CD4-positive, alpha-beta T cell treated with Interleukin-15 for 4 hours (primary cell): ENCODE results near the gene SEMA4D.

Experiments
- DNase-seq: peaks from one replicate; pipeline ENCODE4 v3.0.0-alpha.2; 2020; ENCODE audit warnings: low spot score

The SEMA4D gene

DNA sequence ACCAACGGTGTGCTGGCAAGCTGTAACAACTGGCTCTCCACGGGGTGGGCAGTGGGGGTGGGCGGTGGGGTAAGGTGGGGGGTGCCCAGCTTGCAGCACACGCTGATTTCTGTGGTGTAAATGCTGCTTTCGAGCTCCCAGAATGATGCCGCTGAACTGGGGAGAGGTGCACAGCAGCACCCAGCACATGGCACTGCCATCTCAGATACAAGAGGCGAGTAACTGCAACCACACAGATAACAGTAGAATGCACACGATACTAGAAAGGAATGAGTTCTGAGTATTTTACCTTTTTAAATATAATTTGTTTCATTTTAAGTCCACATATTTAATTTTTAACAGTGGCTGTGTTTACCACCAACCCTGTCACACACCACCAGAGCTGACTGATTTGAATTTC is 87.9 kb downstream of the SEMA4D start:
- DNase-seq, result no peak

DNA sequence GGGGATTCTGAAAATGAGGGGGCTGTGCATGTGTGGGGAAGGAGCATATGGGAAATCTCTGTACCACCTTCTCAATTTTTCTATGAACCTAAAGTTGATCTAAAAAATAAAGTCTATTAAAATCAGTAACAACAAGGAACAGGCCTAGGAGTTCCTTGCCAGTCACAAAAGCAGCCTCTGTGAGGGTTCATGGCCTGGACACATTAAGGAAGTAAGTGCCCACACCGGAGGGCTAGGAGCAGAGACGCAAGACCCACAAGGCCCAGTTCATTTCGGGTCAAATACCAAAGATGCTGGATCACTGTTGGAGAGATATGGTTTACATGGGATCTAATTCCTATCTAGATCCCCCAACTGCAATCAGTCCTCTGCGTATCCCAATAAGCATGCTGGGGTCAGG is 88.4 kb downstream of the SEMA4D start:
- DNase-seq, result no peak

DNA sequence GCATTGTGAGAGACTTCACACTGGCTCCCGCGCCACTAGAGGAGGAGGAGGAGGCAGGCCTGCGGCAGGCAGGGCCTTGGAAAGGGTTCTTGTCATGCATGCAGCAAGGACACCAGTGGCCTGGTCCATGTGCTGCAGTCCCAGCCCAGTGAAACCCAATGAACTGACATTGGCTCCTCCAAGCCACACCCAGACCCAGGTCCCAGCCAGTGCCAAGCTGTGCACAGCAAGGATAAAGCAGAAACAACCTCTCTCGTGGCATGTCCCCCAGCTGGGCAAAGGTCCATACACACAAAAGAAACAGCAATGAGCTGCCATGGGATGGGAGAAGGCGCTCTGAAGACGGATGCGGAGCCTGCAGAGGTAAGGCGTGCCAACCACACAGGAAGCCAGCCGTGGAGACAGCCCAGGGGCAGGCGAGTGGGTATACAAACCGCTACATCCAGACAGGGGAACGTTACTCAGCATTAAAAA is 89.2 kb downstream of the SEMA4D start:
- DNase-seq, result peak; percentile 77

DNA sequence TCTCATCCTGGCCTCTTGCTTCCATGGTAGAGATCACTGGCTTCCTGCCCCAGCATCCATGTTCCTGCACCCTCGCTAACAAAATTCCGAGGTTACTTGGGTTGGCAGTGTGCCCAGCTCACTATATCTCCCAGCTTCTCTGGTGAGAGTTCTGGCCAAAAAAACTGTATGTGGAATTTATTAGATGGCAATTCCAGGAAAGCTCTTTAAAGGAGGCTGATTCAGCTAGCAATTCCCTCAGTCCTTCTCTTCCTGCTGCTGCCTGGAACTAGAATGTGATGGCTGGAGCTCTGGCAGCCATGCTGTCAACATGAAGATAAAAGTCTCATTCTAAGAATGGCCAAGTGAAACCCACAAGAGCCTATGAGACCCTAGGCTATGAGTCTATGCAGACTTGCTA is 90.8 kb downstream of the SEMA4D start:
- no peak for DNase-seq

DNA sequence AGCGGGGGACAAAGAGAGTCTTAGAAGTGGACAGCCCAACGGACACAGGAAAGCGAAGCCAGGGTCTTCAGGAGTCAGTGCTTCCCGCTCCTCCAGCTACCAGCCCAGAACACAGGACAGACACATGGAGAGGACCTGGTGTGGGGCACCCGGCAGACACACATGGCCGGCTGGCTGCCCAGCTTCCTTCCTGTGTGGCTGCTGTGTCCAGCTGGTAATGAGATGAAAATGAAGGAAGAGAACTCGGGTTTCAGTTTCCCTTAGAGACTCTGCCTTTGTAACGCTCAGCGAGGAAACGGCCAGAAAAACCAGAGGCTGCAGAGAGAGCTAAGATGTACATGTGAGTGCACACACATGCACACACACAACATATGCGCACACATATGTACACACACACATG is 92.1 kb downstream of the SEMA4D start:
- no peak for DNase-seq

DNA sequence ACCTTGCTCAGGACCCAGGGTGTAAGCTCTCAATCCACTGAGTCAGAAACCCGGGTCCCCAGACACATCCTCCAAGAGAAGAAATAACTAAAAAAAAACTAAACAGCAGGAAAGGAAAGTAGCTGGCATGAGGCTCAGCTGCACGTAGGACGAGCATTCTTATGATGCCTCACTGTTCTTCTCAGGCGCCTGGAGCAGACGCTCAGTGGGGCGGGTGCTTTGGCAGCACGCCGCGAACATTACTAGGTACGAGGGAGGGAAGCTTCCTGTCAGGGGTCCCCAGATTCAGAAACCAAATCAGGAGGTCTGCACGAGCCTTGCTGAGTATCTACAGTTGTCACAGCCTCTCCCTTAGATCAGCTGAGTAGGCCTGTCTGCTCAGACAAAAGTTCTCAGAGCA is 93.8 kb downstream of the SEMA4D start:
- no peak for DNase-seq

DNA sequence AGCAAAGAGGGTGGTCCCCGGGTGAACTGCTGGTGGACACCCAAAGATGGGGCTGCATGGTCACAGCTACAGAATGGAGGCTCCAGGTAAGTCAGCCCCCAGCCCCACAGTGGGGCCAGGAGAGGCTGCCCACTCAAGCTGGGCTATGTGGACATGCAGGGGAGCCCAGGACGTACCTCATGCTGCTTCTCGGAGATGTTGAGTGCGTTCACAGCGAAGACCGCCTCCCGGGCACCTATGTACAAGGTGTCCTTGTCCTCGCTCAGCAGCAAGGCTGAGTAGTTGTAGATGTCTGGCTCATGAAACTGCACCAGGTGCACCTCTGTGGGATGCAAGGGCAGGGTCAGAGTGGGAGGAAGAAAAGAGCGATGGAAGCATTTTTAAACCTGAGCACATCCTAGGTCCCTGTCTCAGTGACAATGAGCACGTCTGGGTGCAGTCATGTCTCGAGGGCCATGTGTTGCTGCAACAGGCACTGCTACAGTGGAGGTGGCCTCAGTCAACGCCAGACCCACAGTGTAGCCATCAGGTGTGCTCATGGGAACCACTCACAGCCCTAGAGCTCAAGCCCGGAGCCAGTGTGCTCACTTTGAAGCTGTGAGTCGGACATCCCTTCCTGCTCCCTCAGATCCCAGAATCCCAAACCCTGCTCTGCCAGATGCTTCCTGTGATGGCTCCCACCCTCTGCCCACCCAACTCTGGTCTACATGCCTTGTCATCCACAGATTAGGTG is 95.1 kb downstream of the SEMA4D start:
- no peak for DNase-seq

DNA sequence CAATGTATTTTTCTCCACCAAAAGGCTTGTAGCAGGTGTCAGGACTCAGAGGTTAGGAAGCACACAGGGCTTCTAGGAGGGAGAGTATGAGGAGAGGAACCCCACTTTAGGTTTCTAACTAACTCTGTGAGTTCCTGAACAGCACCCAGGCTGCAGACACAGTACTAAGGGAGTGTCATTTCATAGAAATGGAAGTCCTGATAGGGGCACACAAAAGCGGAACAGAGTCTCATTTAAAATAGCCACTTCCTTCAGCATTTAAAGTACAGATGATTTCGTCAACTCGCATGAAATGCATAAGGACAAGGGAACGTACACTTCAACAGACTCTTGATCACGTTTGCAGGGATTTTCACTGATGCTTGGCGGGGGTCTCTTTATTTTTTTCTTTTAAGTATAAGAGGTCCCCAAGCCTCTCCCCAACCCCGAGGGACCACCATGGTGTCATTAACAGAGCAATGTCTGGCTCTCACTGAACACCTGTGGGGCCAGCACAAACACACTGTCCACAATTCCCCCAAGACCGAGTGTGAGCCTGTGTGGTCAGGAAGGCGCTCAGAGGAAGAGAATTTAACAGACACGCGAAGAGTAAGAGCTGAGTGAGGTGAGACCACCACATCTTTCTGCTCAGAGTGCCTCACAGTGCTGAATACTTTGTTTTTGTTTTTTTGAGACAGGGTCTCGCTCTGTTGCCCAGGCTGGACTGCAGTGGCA is 97.4 kb downstream of the SEMA4D start:
- DNase-seq, result no peak

DNA sequence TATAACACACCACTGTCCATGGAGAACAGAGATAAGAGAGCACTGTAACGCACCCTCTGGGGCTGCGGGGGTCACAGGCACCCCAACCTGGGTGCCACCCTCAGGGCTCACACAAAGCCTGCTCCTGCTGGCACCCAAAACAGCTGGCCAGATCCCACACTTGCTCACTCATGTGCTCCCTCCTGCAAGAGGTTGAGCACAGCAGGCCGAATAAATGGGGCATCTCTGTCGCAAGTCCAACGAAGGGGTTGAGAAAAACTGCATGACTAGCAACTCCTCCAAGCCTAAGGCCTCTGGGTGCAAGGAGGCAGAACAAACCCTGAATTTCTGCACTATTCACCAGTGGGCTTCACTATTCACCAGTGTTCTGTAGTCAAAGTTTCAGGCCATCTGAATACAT is 99.3 kb downstream of the SEMA4D start:
- DNase-seq, result no peak

DNA sequence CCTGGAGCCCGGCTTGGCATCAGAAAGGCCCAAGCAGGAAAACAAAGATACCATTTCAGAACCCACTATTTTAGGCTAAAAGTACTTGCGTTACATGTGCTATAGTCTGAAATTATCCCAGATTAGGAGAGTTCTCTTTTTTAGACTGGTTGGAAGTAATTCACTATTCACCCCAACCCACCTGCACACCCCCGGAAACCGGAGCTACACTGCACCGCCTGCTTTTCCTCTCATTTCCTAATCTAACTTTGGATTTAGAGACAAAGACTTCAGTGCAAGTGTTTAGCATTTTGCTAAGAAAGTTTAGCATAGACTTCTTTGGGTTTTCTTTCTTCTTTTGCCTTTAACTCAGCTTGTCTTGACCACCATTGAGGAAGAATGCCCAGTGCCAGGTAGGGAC is 100.4 kb downstream of the SEMA4D start:
- DNase-seq, result no peak

DNA sequence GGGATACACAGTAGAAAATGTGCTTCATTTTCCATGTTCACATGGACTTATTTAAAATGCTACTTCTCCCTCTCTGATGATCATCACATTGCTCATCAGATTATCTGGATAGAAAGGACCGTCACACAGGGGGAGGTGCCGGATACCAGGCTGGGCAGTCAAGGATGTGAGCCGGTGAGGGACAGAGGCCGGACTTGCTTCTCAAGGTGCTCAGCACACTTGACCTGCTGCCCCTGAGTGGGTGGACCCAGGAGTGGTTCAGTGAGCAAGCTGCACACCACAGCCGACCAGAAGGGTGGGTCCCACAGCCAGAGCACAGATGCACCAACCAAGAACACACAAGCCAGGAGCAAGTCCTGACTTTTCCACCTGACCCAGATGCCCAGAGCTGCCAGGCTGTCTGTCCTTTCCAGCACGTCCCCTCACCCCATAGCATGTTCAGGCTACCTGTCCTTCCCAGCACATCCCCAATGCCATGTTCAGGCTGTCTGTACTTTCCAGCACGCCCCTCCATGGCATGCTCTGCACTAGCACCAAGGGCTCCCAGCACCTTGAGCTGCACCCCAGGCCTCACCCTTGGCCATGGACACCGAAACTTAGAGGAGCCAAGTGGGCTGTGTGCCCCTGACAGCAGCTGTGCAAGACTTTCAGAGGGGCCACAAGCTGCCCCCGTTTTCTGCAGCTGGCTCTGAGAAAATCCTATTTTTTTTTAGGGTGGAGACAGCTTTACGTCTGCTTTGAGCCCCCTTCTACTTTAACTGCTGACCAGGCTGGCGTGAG is 101.8 kb downstream of the SEMA4D start:
- DNase-seq, result no peak

DNA sequence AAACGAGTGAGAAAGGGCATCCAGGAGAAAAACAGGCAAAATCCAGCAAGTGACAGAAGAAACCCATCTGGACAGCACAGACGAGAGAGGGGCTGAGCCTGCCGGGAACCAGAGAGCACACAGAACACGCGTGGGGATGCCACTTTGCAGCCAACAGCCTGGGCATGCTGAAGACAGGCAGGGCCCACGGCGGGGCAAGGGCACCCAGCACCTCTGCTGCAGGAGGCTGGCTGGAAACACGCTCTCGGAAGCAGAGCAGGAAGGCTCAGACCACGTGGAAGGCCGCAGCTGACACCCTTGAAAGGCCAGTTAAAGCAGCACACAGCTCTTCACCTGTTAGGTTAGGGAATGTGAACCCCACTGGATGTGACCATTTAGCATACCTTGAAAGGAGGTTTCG is 103.5 kb downstream of the SEMA4D start:
- no peak for DNase-seq

DNA sequence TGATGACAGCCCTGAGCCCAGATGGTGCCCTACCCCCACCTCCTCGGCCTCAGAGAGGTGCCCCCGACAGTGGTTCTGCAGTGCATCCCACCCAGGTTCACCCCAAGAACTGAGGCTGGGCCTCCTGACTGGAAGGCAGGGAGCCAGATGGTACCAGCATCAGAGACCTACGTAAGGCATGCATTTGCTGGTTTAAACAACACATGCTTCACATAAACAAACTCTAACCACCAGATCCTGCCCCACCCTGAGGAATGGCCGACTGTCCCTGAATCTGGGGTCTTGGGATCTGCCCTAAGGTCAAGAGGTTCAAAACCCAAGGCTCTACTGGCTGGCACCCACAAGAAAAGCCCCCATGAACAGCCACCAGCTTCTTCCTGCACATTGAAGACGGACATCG is 106.3 kb downstream of the SEMA4D start:
- no peak for DNase-seq

DNA sequence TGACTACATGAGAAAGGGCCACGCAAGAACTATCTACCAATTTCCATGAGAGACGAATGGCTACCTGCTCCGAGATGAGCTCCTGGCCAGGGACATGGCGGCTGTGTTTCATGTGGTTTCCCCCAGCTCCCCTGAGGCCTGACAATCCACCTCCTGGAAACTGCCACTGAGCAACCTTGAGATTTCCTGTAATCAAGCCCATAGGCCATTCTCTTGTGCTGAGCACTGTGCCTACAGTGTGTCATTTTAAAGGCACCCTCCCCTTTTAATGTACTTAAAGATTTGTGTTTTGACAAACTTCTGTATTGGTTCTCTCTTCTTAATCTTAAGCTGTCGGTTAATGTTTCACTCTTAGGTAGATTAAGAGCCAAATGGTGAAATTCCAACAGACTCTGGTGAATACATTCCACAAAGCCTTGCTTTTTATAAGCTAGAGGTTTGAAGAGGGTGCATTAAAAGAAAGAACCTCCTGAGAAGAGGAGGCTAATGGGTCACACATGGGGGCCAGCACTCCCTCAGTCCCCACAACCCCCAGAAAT is 107.3 kb downstream of the SEMA4D start:
- DNase-seq, result no peak

DNA sequence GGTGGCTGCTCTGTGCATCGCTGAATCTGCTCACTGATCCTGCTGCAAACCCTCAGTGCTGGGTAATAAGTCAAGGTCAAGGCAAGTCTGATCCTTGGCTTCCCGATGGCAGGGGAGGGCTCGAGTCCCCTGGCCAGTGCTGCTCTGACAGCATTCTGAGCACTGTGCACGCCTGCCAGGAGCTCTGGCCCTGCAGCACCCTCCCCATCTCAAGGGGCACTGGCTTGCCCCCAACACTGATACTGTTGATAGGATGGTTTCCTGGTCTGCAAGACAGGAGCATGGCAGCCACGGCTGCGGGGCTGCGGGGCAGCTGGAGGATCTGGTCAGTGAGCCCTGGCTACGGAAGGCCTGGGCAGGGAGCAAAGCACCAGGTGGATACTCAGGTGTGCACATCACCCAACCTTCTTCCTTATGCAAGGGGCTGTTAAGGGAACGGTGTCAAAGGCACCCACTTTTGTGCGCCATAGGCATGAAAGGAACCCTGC is 107.8 kb downstream of the SEMA4D start:
- DNase-seq, result no peak

DNA sequence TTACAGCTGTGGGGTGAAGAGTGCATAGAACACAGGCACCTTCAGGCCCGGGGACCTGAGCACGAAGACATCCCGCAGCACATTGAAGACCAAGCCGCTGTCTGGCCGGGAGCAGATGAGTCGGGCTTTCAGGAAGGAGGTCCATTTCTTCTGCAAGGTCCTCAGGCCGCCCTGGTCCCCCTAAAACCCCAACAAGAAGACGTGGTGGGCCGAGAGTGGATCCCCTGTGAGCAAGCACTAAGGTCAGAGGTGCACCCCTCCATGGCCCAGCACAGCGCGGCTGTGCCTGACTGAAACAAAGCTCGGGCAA is 109.1 kb downstream of the SEMA4D start:
- no peak for DNase-seq

DNA sequence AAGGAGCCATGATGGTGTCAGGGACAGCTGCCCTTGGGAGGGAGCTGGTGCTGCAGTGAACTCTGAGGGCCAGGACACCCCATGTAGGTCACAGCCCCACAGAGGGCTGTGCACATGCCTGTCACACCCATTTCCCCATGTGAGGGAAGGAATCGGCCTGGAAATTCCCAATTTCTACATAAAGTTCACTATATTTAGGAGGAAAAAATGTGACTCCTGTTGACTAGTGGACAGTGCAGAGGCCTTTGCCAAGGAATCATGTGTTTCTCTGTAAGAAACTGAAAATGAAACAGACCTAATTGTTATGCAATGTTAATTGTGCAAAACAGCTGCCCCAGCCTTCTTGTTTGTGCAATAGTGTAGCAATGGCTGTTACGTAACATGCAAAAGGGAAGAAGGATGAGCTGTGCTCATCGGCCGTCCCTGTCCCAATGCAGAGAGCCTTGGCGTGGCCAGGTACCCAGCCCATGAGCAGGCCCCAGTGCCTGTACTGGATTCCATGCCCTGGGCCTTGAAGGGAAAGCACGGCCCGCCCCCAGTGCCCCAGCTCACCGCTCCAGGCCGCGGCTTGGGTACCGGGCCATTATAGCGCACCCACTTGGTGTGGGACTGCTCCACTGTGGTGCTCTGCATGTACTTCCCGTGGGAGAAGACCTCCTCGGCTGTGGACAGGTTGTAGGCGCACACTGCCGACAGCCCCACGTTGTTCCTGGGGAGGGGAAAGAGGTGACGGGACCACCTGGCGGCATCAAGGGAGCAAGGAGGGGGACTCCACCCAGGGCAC is 109.6 kb downstream of the SEMA4D start:
- DNase-seq, result no peak

DNA sequence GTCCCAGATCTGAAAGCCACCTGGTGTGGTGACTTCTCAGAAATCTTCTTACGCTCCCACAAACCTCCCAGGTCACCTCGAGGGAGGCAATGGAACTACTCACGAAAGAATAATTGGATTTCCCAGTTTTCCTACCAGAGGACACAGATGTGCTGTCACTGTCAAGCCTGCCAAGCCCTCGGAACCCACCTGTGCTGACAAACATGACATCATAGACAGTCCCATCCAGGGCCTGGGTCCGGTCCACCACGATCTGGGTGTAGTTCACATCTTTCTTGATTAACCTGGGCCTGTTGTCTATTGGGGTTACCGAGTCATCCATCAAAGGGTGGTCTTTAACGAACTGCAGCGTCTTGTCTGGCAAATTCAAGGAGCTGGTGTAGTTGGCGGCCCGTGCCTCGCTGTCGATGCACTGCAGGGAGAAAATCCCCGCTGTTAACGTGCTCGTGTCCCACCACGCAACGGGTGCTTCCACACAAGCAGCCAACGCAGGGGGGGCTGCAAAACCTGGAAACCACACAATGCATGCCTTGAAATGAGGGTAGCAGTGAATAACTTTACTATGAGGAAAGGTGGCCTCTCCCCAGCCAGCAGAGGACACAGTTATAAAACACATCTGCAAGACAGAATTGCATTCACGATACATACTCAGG is 110.6 kb downstream of the SEMA4D start:
- DNase-seq, result no peak

DNA sequence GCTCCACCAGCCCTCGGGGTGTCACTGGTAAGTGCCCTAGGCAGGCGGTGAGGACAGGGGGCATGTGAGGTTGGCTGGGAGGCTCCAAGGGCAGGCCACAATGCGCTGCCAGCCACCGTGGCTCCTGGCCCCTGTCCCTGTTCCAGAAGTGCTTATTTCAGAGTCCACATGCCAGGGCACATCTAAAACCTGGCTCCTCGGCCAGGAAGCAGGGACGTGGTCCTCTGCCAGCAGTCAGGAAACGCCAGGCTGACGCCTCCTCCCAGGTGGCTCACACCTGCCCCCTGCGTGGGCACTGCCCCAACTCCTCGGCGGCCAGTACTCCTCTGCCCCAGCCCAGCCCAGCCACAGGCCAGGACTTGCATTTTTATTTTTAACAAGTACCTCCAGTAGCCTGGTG is 111.1 kb downstream of the SEMA4D start:
- DNase-seq, result no peak

DNA sequence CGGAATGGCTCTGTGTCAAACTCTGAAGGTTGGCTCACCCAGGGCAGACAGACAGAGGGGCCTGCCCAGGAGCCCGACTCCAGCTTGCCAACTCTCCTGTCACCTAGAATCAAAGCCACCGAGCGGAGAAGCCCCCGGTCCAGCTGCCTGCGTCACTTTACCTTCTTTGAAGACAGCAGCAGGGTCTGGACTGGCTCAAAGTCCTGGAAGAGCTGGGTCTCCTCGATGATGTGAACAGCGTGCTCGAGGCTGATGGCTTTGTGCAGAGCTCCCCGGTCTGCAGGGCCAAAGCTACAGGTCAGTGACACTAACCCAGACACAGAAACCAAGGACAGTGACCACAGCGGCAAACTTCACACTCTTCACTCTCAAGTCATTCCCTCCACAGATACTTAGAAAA is 111.7 kb downstream of the SEMA4D start:
- DNase-seq, result no peak

DNA sequence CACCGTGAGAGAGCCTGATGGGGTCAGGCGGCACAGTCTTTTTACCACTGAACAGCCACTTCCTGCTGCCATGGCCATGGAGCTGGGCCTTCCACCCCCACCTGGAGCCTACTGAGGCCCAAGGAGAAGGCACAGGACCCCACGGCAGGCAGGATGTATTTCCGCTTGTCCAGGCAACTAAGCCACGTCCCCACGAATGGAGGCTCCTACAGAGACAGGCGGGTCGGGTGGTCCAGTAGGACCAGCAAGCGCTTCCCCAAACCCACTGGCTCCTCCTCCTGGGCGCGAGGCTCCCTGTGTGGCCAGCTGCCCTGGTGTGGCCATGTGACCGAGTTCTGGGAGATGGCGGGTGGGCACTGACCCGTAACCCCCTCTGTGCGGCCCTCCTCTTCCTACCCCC is 113.1 kb downstream of the SEMA4D start:
- no peak for DNase-seq
